GM18517 (cell line): ENCODE results near the gene RNASE12.

Experiments used
- ATAC-seq: cut with Tn5 transposase; IDR thresholded peaks from one replicate; pipeline ENCODE4 v1.9.1; 2021; ENCODE audit warnings: mild to moderate bottlenecking, moderate library complexity; ENCODE audit not compliant: unreplicated experiment

RNASE12 gene

DNA sequence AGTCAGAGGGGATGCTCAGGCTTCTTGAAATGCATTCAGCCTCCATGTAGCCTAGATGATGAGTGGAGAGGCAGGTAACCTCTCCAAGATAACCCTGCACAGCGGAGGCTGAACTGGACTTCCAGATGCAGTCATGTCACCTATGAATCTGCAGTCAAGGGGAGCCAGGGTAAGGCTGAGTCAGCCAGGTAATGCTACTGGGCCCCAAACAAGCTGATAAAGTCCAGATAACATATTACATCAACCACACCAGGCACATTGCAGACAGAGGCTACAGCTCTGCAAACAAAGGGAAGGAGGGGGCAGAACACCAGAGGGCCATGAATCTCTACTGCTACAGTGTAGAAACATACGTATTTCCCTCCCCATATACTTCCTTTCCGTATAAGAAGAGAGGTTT is 44.3 kb downstream of the RNASE12 start:
- no peak for ATAC-seq
